HG03064 (cell line): ENCODE results near the gene CENPC.

Source experiments
- ATAC-seq: cut with Tn5 transposase; IDR thresholded peaks from one replicate; pipeline ENCODE4 v1.9.1; 2021; ENCODE audit warnings: low read depth; ENCODE audit not compliant: unreplicated experiment

The CENPC gene, protein sequence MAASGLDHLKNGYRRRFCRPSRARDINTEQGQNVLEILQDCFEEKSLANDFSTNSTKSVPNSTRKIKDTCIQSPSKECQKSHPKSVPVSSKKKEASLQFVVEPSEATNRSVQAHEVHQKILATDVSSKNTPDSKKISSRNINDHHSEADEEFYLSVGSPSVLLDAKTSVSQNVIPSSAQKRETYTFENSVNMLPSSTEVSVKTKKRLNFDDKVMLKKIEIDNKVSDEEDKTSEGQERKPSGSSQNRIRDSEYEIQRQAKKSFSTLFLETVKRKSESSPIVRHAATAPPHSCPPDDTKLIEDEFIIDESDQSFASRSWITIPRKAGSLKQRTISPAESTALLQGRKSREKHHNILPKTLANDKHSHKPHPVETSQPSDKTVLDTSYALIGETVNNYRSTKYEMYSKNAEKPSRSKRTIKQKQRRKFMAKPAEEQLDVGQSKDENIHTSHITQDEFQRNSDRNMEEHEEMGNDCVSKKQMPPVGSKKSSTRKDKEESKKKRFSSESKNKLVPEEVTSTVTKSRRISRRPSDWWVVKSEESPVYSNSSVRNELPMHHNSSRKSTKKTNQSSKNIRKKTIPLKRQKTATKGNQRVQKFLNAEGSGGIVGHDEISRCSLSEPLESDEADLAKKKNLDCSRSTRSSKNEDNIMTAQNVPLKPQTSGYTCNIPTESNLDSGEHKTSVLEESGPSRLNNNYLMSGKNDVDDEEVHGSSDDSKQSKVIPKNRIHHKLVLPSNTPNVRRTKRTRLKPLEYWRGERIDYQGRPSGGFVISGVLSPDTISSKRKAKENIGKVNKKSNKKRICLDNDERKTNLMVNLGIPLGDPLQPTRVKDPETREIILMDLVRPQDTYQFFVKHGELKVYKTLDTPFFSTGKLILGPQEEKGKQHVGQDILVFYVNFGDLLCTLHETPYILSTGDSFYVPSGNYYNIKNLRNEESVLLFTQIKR

DNA sequence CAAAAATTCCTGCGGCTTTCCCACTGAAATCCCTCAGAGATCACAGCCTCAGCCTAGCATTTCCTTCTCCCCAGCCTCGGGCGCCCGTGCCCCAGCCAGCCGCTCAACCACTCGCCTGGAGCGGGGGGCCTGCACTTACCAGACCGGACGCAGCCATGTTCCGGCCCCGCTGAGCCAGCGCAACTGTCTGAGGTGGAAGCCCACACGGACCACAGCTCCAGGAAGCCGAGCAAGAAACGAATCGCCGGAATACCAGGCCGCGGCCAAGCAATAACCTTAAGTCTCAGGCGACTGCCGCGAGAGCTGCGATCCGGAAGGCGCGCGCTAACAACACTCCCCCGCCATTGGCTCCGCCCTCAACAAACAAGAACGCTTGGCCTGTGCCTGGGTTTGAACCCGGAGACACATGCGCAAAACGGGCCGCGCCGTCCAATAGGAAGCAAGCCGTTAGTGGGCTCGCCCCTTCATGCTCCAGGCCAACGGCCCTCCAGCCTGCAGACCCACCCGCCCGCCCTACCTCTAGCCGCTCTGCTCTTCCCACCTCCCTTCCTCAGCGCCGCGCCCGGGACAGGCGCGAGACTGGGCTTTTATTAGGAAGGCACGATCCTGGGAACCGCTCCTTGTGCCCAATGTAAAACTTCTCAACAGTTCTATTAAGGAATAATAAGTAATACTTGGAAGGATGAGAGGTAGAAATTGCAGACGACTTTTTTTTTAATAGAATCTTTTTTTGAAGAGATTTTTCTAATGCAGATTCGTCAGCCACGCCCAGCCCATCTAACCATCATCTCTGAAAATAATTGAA is at the start of gene CENPC:
CENPC (minus strand) TSS at position 305 of the 805 bp plus-strand sequence; CDS start at position 157, 148 bp downstream.
- peak; percentile 96 for ATAC-seq

DNA sequence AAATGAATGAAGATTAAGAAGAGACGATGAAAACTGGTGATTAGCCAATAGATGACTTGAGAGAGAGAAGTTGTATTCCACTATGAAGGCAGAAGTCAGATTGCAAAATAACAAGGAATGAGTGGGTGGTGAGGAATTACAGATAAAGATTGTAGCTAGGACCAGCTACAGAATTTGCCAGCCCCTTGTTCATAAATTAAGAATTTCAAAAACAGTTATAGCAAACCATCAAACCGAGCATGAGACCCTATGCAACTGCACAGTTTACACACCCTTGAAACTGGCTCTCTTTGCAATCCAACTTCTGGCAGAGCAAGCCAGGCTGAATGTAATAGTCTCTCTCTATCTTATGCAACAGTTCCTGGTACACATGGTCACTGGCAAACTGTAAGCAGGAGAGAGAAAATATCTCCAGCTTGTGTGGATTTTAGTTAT is 48.5 kb upstream of the CENPC start:
- ATAC-seq: no peak

DNA sequence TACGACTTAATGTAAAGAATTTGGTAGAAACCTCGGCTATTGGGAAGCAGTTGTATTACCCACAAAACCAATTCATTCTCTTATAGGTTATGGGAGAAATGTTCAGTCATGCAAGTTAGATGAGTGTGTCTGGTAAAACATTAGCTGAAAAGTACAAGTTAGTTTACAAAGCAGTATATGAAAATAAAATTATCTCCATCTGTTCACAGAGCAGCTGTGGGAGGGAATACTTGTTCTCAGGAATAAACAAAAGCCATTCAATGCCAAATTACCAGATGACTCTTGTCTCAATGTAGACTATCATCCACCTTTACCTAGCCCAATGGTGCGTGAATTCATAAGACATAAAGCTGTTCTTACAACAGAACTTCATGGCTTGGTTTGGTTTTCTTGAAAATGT is 41.9 kb upstream of the CENPC start:
- ATAC-seq: no peak

DNA sequence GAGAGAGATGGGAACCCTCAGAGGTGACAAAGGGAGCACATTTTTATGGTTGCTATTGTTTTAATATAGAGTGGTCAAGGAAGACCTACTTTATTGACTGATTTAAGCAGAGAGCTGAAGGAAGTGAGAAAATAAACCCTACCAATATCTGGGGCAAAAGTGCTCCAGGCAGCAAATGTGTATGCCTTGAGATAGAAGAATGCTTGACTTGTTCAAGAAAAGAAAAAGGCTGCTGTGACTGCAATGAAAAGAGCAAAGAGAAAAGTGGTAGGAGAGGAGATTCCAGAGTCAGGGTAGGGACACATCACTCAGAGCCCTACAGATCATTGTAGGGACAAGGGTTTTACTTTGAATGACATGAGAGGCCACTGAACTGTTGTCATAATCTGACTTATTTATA is 39.2 kb upstream of the CENPC start:
- no peak for ATAC-seq

DNA sequence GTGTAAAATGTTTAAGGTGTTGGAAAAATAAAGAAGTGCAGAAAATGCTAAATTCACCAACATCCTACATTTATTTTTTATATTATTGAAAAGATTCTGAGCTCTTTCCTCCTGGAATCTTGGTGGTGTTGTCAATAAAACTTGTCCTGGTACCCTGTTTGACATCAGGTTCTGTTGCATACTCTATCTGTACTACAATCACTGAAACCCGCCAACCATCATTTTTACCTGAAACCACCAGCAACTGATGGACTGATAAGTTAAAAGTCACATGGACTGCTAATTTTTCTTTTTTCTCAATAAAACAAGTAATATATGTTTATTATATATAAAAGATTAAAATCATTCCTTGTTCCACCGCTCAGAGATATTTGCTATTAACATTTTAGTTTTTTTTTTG is 36.6 kb upstream of the CENPC start:
- no peak for ATAC-seq

DNA sequence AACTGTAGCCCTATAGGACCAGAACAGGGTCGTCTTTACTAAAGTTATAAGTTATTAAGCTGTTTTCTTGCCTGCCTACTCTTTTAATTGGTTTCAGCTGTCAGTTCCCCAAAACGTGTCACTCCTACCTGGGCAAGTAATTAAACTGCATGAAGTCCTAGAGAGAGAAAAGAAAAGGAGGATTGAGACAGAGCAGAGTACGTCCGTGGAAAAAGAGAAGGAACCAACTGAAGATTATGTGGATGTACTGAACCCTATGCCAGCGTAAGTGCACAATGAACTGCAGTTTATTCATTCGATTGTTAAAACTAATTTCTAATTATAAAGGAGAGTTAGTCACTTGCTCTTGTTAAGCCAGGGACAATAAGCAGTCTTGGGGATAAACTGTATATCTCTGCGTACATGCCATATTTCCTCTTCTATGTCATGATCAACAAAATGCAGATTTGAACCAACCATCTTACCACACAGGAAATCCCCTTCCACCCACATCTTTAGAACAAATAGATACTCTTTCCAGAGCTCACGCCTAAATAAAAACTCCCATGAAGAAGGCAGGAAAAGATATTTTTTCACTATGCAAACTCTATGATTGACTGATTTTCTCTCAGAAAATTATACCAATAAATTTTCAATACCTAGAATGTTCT is 36.0 kb upstream of the CENPC start:
- ATAC-seq: no peak

DNA sequence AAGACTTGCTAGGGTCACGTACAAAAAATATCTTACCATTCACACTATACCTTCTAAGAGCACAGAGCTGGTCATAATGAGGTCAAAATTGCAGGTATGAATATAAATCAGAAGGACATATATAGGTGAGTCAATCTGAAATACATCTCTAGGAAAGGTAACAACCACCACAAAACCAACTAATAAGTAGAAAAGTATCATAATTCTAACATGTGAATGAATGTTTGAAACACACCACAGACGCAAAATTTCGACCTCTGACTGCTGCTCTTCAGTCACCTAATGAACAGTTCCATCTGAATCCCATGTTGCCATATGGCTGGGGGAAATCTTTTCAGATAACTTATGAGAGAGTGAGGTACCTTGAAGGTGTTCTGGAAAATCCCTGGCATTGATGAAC is 35.3 kb upstream of the CENPC start:
- ATAC-seq: no peak

DNA sequence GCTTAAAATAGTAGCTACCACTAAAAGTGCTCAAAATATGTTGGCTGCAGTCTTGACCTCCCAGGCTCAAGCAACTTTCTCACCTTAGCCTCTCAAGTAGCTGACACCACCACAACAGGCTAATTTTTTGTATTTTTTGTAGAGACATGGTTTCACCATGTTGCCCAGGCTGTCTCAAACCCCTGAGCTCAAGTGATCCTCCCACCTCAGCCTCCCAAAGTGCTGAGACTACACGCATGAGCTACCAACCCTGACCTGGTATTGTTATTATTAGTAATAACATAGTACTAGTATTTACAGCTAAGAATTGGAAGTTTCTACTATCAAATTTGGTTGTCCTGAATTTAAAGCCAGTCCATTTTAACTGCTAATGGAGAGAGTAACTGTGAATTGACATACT is 31.2 kb upstream of the CENPC start:
- peak; percentile 48 for ATAC-seq

DNA sequence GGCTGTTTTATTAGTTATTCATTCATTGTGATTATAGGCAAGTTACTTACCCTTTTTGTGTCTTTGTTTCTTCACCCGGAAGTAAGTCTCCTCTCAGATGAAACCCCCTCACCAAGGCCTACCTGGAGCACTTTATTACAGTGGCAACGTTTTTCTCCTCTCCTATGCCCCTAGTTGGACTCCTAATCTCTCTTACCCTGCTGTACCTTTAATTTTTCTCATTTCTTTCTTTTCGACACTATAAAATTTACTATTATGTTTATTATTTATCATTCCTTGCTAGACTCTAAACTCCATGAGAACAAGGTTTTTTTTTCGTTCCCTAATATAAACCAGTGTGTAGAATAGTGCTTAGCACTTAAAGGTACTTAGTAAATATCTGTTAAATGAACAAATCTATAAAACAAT is 30.8 kb upstream of the CENPC start:
- ATAC-seq: no peak

DNA sequence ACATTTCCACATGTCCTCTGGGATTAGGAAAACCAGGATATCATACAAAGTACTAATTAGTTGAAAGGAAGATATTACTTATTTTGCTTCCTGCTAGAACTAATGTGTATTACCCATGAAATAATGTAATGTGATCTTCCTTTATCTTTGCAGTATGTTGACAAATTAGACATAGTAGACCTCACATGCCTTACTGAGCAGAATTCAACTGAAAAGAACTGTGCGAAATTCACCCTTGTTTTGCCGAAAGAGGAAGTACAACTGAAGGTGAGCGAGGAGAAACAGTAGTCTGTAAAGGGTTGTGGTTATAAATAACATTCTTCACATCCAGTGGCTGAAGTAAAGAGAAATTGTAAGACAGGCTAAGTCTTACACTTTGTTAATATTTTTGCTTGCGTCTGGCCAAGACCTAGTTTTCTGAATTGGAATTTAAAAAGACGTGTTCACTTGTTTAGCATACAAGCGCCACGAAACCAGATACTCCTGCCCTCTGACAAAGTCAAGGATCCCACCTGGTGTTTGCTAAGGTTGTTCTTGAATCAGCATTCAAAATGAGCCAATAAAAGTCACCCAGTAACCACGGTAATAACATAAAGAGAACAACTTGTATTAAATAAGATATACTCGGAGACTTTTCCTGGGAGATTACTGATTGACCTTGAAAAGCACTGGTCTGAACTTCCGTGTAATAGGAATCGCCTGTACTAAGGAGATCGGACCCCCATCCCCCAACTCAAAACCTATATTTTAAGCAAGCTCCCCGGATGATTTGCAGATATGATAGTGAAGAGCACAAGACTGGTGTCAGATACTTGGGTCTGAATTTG is 30.1 kb upstream of the CENPC start:
- ATAC-seq: peak; percentile 90

DNA sequence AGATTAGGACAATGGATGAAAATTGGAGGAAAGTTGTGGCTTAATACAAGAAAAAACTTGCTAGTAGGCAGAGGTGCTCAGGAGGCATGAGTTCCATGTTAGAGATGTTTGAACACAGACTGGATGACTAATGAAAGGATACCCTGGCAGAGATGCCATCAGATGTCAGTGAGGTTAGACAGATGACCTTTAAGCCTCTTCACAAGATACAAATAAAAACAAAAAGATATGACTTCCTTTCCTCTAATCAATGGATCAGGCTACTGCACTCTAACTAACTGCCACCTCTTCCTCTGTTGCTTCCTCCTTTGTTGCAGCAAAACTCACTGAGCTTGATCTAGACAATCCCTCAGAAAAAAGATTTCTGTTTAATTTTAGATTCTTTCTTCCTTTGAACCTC is 27.9 kb upstream of the CENPC start:
- ATAC-seq: no peak

DNA sequence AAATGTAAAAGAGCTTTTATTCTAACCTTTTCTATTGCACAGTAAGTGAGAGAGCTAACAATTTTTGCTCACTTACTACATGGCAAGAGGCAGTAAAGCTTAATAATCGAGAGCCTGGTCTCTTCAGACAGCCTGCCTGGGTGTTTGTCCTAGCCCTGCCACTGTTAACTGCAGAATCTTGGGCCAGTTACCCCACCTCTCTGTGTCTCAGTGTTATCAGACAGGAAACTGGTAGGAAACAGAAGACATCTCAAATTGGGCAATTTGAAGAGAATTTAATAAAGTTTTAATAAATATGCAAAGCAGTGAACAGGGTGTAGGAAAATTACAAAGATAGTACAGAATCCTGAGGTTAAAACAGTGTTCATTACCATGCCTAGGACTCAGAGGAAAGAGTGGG is 26.7 kb upstream of the CENPC start:
- ATAC-seq: no peak

DNA sequence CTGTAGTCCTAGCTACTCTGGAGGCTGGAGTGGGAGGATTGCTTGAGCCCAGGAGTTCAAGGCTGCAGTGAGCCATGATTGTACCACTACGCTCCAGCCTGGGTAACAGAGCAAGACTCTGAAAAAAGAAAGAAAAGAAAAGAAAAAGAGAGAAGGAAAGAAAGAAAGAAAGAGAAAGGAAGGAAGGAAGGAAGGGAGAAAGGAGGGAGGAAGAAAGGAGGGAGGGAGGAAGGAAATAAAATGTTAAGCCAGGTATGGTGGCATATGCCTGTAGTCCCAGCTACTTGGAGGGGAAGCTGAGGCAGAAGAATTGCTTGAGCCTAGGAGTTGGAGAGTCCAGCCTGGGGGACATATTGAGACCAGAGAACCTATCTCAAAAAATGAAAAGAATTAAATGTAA is 25.2 kb upstream of the CENPC start:
- no peak for ATAC-seq

DNA sequence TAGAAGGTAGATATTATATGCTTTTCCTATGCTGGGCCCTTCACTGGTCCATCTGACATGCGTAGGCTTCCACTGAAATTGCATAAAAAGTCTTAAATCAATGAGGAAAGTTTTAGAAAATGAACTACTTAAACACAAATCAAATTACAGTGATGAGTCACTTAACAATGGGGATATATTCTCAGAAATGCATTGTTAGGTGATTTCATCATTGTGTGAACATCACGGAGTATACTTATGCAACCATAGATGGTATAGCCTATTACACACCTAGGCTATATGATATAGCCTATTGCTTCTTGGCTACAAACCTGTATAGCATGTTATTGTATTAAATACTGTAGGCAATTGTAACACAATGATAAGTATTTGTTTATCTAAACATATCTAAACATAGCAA is 23.5 kb upstream of the CENPC start:
- no peak for ATAC-seq

DNA sequence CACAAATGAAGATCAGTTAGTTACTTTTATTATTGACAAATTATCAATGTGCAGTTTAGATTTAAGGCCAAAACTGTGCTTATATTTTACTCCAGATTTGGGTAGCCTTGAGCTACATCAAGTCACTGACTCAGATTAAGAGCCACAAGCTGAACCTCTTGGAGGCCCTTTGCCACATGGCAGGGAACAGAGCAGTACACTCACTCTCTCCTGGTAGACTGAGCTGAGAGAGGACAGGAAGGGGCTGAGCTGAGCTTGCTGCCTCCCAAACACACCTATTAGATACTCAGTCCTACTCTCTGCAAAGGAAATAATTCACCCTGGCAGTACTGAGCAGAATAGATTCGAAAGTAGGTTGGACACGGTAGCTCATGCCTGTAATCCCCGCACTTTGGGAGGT is 21.0 kb upstream of the CENPC start:
- ATAC-seq: no peak

DNA sequence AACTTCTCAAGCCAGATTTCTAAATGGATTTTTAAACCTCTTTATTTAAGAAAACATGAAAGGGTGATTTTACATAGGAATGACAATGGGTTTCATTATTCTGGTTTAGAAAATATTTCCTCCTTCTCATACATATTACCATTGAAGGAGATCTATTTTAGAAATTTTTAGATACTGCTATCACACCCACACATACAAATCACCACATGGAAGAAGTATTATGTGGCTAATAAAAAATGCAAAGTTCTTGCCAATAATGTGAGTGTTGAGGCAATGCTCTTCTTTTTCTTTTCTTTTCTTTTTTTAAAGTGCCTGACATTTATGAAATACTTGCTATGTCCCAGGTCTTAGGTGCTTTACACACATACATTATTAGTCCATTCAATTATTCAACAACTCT is 20.0 kb upstream of the CENPC start:
- no peak for ATAC-seq

DNA sequence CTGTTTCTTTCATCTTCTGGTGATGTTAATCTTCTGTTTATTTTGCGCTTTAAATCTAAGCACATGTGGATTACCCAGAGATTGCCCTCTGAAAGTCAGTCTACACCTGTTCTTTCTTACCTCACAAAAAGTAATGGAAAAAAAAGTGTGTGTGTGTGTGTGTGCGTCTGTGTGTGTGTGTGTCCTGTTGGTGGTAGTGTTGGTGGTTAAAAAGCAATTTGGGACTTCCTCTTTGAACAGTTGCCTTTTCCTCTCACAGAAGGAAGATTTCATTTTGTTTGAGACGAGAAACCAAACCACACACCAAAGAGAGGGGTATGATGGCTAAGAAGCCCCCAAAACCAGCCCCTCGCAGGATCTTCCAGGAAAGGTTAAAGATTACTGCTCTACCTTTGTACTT is 13.2 kb upstream of the CENPC start, which contains the start of gene STAP1:
STAP1 (plus strand) TSS at position 235 of the 400 bp plus-strand sequence; CDS start at position 318, 83 bp downstream.
- peak; percentile 49 for ATAC-seq

DNA sequence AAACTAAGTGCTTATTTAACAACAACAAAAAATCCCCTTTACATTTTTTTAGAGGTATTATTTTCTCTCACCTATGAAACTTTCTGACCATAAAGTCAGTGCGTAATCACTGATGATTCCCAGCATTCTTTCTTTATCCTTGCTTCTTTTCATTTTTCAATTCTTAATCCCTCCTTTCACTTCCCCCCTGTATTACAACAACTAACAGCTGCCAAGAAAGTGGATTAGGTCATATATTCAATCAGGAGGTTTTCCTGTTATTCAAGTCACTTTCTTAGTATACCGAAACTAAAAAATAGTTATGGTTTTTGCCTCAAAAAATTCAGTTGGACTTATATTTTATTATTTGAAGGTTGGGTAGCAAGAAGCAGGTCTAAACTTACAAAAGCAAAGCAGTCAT is 11.1 kb upstream of the CENPC start:
- no peak for ATAC-seq

DNA sequence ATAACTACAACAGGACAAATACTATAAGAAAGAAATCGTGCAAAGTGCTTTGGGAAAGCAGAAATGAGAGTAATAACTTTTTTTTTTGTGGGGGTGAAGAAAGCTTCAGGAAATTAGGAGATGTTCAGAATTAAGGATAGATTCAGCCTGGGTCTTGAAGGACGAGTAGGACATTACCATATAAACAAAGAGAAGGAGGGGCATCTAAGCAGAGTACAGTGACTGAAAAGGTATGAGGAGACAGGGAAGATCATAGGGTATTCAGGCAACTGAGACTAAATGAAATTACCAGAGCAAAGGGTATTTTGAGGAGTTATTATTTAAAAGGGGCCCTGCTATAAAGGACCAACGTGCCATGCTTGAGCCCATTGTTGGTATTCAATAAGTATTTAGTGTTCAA is 10.1 kb upstream of the CENPC start:
- no peak for ATAC-seq
